HCT116 (cell line): ENCODE data around the gene CDK5R1.

Source experiments
- POLR2A ChIP-seq: IDR thresholded peaks from 2 replicates; pipeline ENCODE4 v1.7.0; 2011; ENCODE audit warnings: borderline replicate concordance; ENCODE audit not compliant: insufficient read depth, insufficient read length; ENCODE audit errors: extremely low read depth
- POLR2AphosphoS5 ChIP-seq: IDR thresholded peaks from 2 replicates; pipeline ENCODE4 v1.6.1; 2011; ENCODE audit warnings: mild to moderate bottlenecking, low read depth, low read length, moderate library complexity
- TCF7L2 ChIP-seq: IDR thresholded peaks from 2 replicates; pipeline ENCODE4 v1.7.0; 2011; ENCODE audit warnings: borderline replicate concordance, inconsistent platforms; ENCODE audit not compliant: insufficient read depth, insufficient read length; ENCODE audit errors: extremely low read depth

- no peak for TF ChIP-seq POLR2A
- no peak for TF ChIP-seq POLR2AphosphoS5
- TF ChIP-seq TCF7L2: no peak
These were observed 4.0 kb upstream of the CDK5R1 start for GRCh38 chr17:32482568-32483320.
